HCT116 (cell line): ENCODE data around the gene KRTCAP2. TPM values are rescaled to one million over a fixed set of nuclear protein-coding genes. Genes with fewer than 3 reads are reported as not detected.

ENCODE experiments used
- ATAC-seq: fragments of 200-7000 bp; cut with Tn5 transposase; 2 replicates; pipeline ENCODE4 v1.9.1; 2020; ENCODE audit warnings: mild to moderate bottlenecking, moderate library complexity
- BruUV-seq: library from RNA; stranded (reverse); fragments of 400-500 nt; replicated peaks from 2 replicates; lab custom pipeline; 2021; lab: Mats Ljungman, UMichigan
- CTCF ChIA-PET: fragments of 300-600 bp; sonication (Branson Sonifier 250); formaldehyde crosslinking; loops from one replicate; lab custom pipeline; 2021; ENCODE audit warnings: antibody characterized with exemption; lab: Charles Lee
- POLR2A ChIA-PET: fragments of 300-600, 350-600 bp; sonication (Branson Sonifier 250); formaldehyde crosslinking; loops from one replicate; lab custom pipeline; 2021; ENCODE audit warnings: antibody characterized with exemption; lab: Charles Lee
- RAD21 ChIA-PET, 2 experiments: fragments of 300-600 bp; sonication (Branson Sonifier 250); formaldehyde crosslinking; loops; one replicate each; lab custom pipeline; 2023; ENCODE audit warnings: low total read pairs in 2 of 2; ENCODE audit not compliant: uncharacterized antibody in 2 of 2, unreplicated experiment in 2 of 2, low non-redundant PET in 1 of 2; lab: Charles Lee
- DNase-seq: peaks from one replicate; pipeline ENCODE4 v3.0.0-alpha.2; 2010; ENCODE audit warnings: low read depth, low spot score
- H2AFZ ChIP-seq: fragments of 200-600 bp; shearing (Covaris generic), sonication (generic); 2 replicates; pipeline ENCODE4 v1.6.1; 2017; ENCODE audit warnings: low read depth, mixed run types, mixed read lengths, antibody characterized with exemption, low read length; ENCODE audit not compliant: poor library complexity, severe bottlenecking
- H3K27ac ChIP-seq: 2 replicates; pipeline ENCODE4 v1.5.1; 2012; ENCODE audit warnings: low read depth, low read length
- H3K27me3 ChIP-seq: fragments of 200-600 bp; sonication (generic); 2 replicates; pipeline ENCODE4 v1.6.1; 2016; ENCODE audit warnings: mixed run types, low read length, mixed read lengths; ENCODE audit not compliant: insufficient read depth
- H3K36me3 ChIP-seq, 2 experiments: fragments of 200-500 bp in 1 of 2; fragments of 200-600 bp in 1 of 2; sonication (Bioruptor generic) in 1 of 2; sonication (generic) in 1 of 2; 2 replicates each; pipeline versions ENCODE4 v1.5.1 to v1.6.1; 2014 to 2016; ENCODE audit warnings: low read length in 2 of 2, inconsistent platforms in 1 of 2, mixed read lengths in 1 of 2, mixed run types in 1 of 2; ENCODE audit not compliant: insufficient read depth in 2 of 2, control insufficient read depth in 1 of 2
- H3K4me1 ChIP-seq, 2 experiments: fragments of 200-600 bp in 1 of 2; sonication (generic) in 1 of 2; 2 replicates each; pipeline versions ENCODE4 v1.5.1 to v1.6.1; 2012 to 2017; ENCODE audit warnings: low read length in 2 of 2, inconsistent platforms in 1 of 2, mild to moderate bottlenecking in 1 of 2, mixed read lengths in 1 of 2, mixed run types in 1 of 2, moderate library complexity in 1 of 2; ENCODE audit not compliant: insufficient read depth in 2 of 2, control insufficient read depth in 1 of 2
- H3K4me2 ChIP-seq: fragments of 200-600 bp; sonication (generic); 2 replicates; pipeline ENCODE4 v1.6.1; 2017; ENCODE audit warnings: mixed run types, low read length, mixed read lengths
- H3K4me3 ChIP-seq, 2 experiments: fragments of 200-600 bp in 1 of 2; sonication (generic) in 1 of 2; replicated peaks in 1 of 2; 2 replicates each; pipeline ENCODE4 v1.5.1; 2011 to 2016; ENCODE audit warnings: low read length in 2 of 2, control low read depth in 1 of 2, low read depth in 1 of 2, mild to moderate bottlenecking in 1 of 2, mixed read lengths in 1 of 2, mixed run types in 1 of 2
- H3K79me2 ChIP-seq: fragments of 200-600 bp; sonication (generic); 2 replicates; pipeline ENCODE4 v1.6.1; 2017; ENCODE audit warnings: mild to moderate bottlenecking, mixed run types, low read length, moderate library complexity, mixed read lengths; ENCODE audit not compliant: insufficient read depth
- H3K9ac ChIP-seq: fragments of 200-600 bp; sonication (generic); 2 replicates; pipeline ENCODE4 v1.6.1; 2016; ENCODE audit warnings: low read length, mixed read lengths
- H3K9me2 ChIP-seq: fragments of 200-600 bp; sonication (generic), shearing (Covaris generic); 2 replicates; pipeline ENCODE4 v1.6.1; 2017; ENCODE audit warnings: mixed run types, mild to moderate bottlenecking, moderate library complexity; ENCODE audit not compliant: insufficient read depth
- H3K9me3 ChIP-seq, 2 experiments: fragments of 200-500 bp in 1 of 2; fragments of 200-600 bp in 1 of 2; sonication (Bioruptor generic) in 1 of 2; sonication (generic) in 1 of 2; 2 replicates each; pipeline ENCODE4 v1.6.1; 2014 to 2017; ENCODE audit warnings: low read length in 2 of 2, mixed read lengths in 2 of 2, inconsistent platforms in 1 of 2, low read depth in 1 of 2, mild to moderate bottlenecking in 1 of 2, mixed run types in 1 of 2, moderate library complexity in 1 of 2; ENCODE audit not compliant: control insufficient read depth in 1 of 2, insufficient read depth in 1 of 2
- H4K20me1 ChIP-seq: fragments of 200-600 bp; sonication (generic), shearing (Covaris generic); 2 replicates; pipeline ENCODE4 v1.6.1; 2017; ENCODE audit warnings: mixed run types, mild to moderate bottlenecking, moderate library complexity; ENCODE audit not compliant: insufficient read depth
- CBX3 ChIP-seq: IDR thresholded peaks from 2 replicates; pipeline ENCODE4 v1.6.1; 2012; ENCODE audit warnings: low read depth
- EGR1 ChIP-seq: IDR thresholded peaks from 2 replicates; pipeline ENCODE4 v1.6.1; 2012; ENCODE audit warnings: low read depth
- ELF1 ChIP-seq: IDR thresholded peaks from 2 replicates; pipeline ENCODE4 v1.6.1; 2012; ENCODE audit warnings: low read depth, borderline replicate concordance
- EZH2 ChIP-seq: fragments of 200-600 bp; sonication (generic); IDR thresholded peaks from 2 replicates; pipeline ENCODE4 v1.6.1; 2017; ENCODE audit warnings: antibody characterized with exemption, mixed run types
- EZH2phosphoT487 ChIP-seq: fragments of 200-600 bp; IDR thresholded peaks from 2 replicates; pipeline ENCODE4 v1.6.1; 2018; ENCODE audit warnings: antibody characterized with exemption, borderline replicate concordance
- FOSL1 ChIP-seq: IDR thresholded peaks from 2 replicates; pipeline ENCODE4 v1.6.1; 2012; ENCODE audit warnings: low read depth
- MAX ChIP-seq: IDR thresholded peaks from 2 replicates; pipeline ENCODE4 v1.6.1; 2012
- POLR2A ChIP-seq: IDR thresholded peaks from 2 replicates; pipeline ENCODE4 v1.7.0; 2011; ENCODE audit warnings: borderline replicate concordance; ENCODE audit not compliant: insufficient read depth, insufficient read length; ENCODE audit errors: extremely low read depth
- POLR2AphosphoS5 ChIP-seq: IDR thresholded peaks from 2 replicates; pipeline ENCODE4 v1.6.1; 2011; ENCODE audit warnings: mild to moderate bottlenecking, low read depth, low read length, moderate library complexity
- RAD21 ChIP-seq: IDR thresholded peaks from 2 replicates; pipeline ENCODE4 v1.6.1; 2012; ENCODE audit warnings: low read depth, mild to moderate bottlenecking
- REST ChIP-seq: IDR thresholded peaks from 2 replicates; pipeline ENCODE4 v1.6.1; 2012; ENCODE audit warnings: low read depth
- SIN3A ChIP-seq: IDR thresholded peaks from 2 replicates; pipeline ENCODE4 v1.6.1; 2012; ENCODE audit warnings: low read depth
- TCF7L2 ChIP-seq: IDR thresholded peaks from 2 replicates; pipeline ENCODE4 v1.7.0; 2011; ENCODE audit warnings: borderline replicate concordance, inconsistent platforms; ENCODE audit not compliant: insufficient read depth, insufficient read length; ENCODE audit errors: extremely low read depth
- YY1 ChIP-seq: IDR thresholded peaks from 2 replicates; pipeline ENCODE4 v1.6.1; 2011; ENCODE audit warnings: low read length, low read depth, moderate library complexity, mild to moderate bottlenecking; ENCODE audit not compliant: insufficient replicate concordance; ENCODE audit errors: extremely low read depth
- ZBTB33 ChIP-seq: IDR thresholded peaks from 2 replicates; pipeline ENCODE4 v1.6.1; 2011; ENCODE audit warnings: mild to moderate bottlenecking, low read length, moderate library complexity; ENCODE audit not compliant: insufficient replicate concordance; ENCODE audit errors: extremely low read depth
- ZNF274 ChIP-seq: fragments of 200-500 bp; sonication (Bioruptor generic); IDR thresholded peaks from 2 replicates; pipeline ENCODE4 v1.6.1; 2014; ENCODE audit warnings: mild to moderate bottlenecking, low read depth, low read length, inconsistent platforms
- intact Hi-C: fragments of 100-400 bp; cut with micrococcal nuclease; formaldehyde crosslinking; loops from 2 replicates; pipeline ENCODE4 v1.10.0; 2022
- total RNA-seq: library from RNA; stranded (reverse); gene quantifications from one replicate; pipeline ENCODE4 v1.2.1, GENCODE V29; 2021; ENCODE audit not compliant: unreplicated experiment

The KRTCAP2 gene
- total RNA-seq, 1 experiment from 2014 or later, result 143 TPM

GRCh38 chr1:155200920-155201319 lies 27.8 kb upstream of the KRTCAP2 start:
- CTCF ChIA-PET, result no interaction called here

More at GRCh38 chr1:155200920-155201319, 27.8 kb upstream of the KRTCAP2 start:
- no peak for DNase-seq
- no peak for TF ChIP-seq REST
- TF ChIP-seq ZBTB33, result no peak
- no peak for TF ChIP-seq YY1
- TF ChIP-seq SIN3A, result no peak
- TF ChIP-seq FOSL1, result no peak
- TF ChIP-seq MAX, result no peak
- no peak for TF ChIP-seq ZNF274
- no peak for TF ChIP-seq ELF1
- TF ChIP-seq EZH2, result no peak
- no peak for TF ChIP-seq POLR2AphosphoS5
- no peak for TF ChIP-seq POLR2A
- TF ChIP-seq RAD21, result no peak
- no peak for TF ChIP-seq TCF7L2
- TF ChIP-seq EZH2phosphoT487, result no peak
- TF ChIP-seq CBX3, result no peak
- TF ChIP-seq EGR1, result no peak
- Histone ChIP-seq H3K36me3 (peaks cover 3 to 17% of the 10 kb centered on the region in 2 experiments; a peak in 2 of 4 replicates), H3K27ac (no peak overlapping the region), H3K9me3 (no peaks in the 10 kb centered on the region), H3K27me3 (no peaks in the 10 kb centered on the region), H3K4me2 (no peak overlapping the region), H4K20me1 (no peaks in the 10 kb centered on the region), H3K9ac (no peak overlapping the region), H3K4me3 (no peak overlapping the region), H3K79me2 (peaks cover 1% of the 10 kb centered on the region; the same call in 1 of the 2 replicates), H3K9me2 (no peaks in the 10 kb centered on the region), H2AFZ (no peak overlapping the region), H3K4me1 (peaks cover 3% of the 10 kb centered on the region in 2 experiments; a peak in 3 of 4 replicates)
- ChIA-PET POLR2A (no interaction called here), RAD21 (no interaction called here)
- intact Hi-C loops, result no loop called here
- BruUV-seq, result no TSS peak
- no peak for ATAC-seq
